GM23338 (cell line): ENCODE data around the gene KRT74.

ENCODE experiments used
- CREB1 ChIP-seq: fragments of 250-450 bp; sonication (Bioruptor Pico); IDR thresholded peaks from 2 replicates; pipeline ENCODE4 v1.5.0; 2020; ENCODE audit warnings: low read depth, mild to moderate bottlenecking, moderate library complexity
- CTCF ChIP-seq, 2 experiments: fragments of 200-600 bp in 1 of 2; sonication (generic) in 1 of 2; conservative IDR thresholded peaks; 2 replicates each; pipeline versions ENCODE4 v1.5.1 to v1.6.1; 2016 to 2017; ENCODE audit warnings: antibody characterized with exemption in 2 of 2, low read depth in 2 of 2, mild to moderate bottlenecking in 2 of 2, moderate library complexity in 1 of 2
- ETS1 ChIP-seq: IDR thresholded peaks from 2 replicates; pipeline ENCODE4 v1.6.1; 2016; ENCODE audit warnings: antibody characterized with exemption
- EZH2 ChIP-seq: fragments of 200-600 bp; sonication (generic); IDR thresholded peaks from one replicate; pipeline ENCODE4 v1.8.0; 2017; ENCODE audit warnings: antibody characterized with exemption, mild to moderate bottlenecking, low read depth; ENCODE audit not compliant: unreplicated experiment
- EZH2phosphoT487 ChIP-seq: fragments of 200-600 bp; sonication (generic); IDR thresholded peaks from one replicate; pipeline ENCODE4 v1.8.1; 2018; ENCODE audit warnings: antibody characterized with exemption; ENCODE audit not compliant: unreplicated experiment
- JUNB ChIP-seq: IDR thresholded peaks from one replicate; pipeline ENCODE4 v1.6.1; 2016; ENCODE audit warnings: antibody characterized with exemption; ENCODE audit not compliant: unreplicated experiment
- NANOG ChIP-seq: IDR thresholded peaks from 2 replicates; pipeline ENCODE4 v1.6.1; 2016; ENCODE audit warnings: antibody characterized with exemption, borderline replicate concordance
- POLR2AphosphoS5 ChIP-seq: IDR thresholded peaks from 2 replicates; pipeline ENCODE4 v1.6.1; 2016; ENCODE audit warnings: antibody characterized with exemption, low read depth
- REST ChIP-seq: IDR thresholded peaks from one replicate; pipeline ENCODE4 v1.6.1; 2018; ENCODE audit warnings: antibody characterized with exemption; ENCODE audit not compliant: unreplicated experiment
- STAT1 ChIP-seq: IDR thresholded peaks from one replicate; pipeline ENCODE4 v1.6.1; 2016; ENCODE audit warnings: antibody characterized with exemption; ENCODE audit not compliant: unreplicated experiment
- ZNF114 ChIP-seq: fragments of 250-450 bp; sonication (Bioruptor Pico); IDR thresholded peaks from 2 replicates; pipeline ENCODE4 v1.5.0; 2020; ENCODE audit warnings: mild to moderate bottlenecking, moderate library complexity
- ZNF331 ChIP-seq: fragments of 250-450 bp; sonication (Bioruptor Pico); IDR thresholded peaks from 2 replicates; pipeline ENCODE4 v1.5.0; 2020; ENCODE audit warnings: low read depth, mild to moderate bottlenecking, moderate library complexity
- ZNF462 ChIP-seq: fragments of 250-450 bp; sonication (Bioruptor Pico); IDR thresholded peaks from 2 replicates; pipeline ENCODE4 v1.5.0; 2020; ENCODE audit warnings: mild to moderate bottlenecking, moderate library complexity

- TF ChIP-seq REST (no peak), POLR2AphosphoS5 (no peak), CTCF (conservative IDR thresholded peaks at IDR 0.05; ENCODE audit: low read depth in 2 of 2) (no peak), NANOG (no peak), EZH2phosphoT487 (no peak), ETS1 (no peak), EZH2 (no peak), CREB1 (CRISPR knock-in tag) (no peak), JUNB (no peak), ZNF114 (no peak), ZNF331 (CRISPR knock-in tag) (no peak), ZNF462 (CRISPR knock-in tag) (no peak), STAT1 (no peak)
Observed at GRCh38 chr12:52604859-52605258, 31.2 kb upstream of the KRT74 start.
